HG02970 (cell line): ENCODE measurements around the gene CLEC4C.
"Not testable (repeated sequence)": the region's sequence is repeated elsewhere in the genome, so short reads cannot be mapped to it uniquely, and the experiment has no call there.

Experiments used
- ATAC-seq: cut with Tn5 transposase; IDR thresholded peaks from one replicate; pipeline ENCODE4 v1.9.1; 2021; ENCODE audit warnings: mild to moderate bottlenecking, moderate library complexity, moderate number of reproducible peaks; ENCODE audit not compliant: unreplicated experiment, low FRiP score

CLEC4C gene

GRCh38 chr12:7747246-7747645 is at the start of gene CLEC4C:
Gene CLEC4C (minus strand): TSS chr12:7747375. CDS start chr12:7747348, 27 bp downstream.
- no peak for ATAC-seq

- ATAC-seq = no peak
These were observed 46.0 kb upstream of the CLEC4C start for GRCh38 chr12:7793211-7793610.

- ATAC-seq = not testable (repeated sequence)
These were observed 41.8 kb upstream of the CLEC4C start, which contains the start of gene NANOG for GRCh38 chr12:7788884-7789528. Gene NANOG (plus strand): TSS chr12:7789402. CDS start chr12:7789615, 213 bp downstream.

- no peak for ATAC-seq
These were observed 41.1 kb upstream of the CLEC4C start for GRCh38 chr12:7788294-7788660.

- no peak for ATAC-seq
These were observed 40.6 kb upstream of the CLEC4C start for GRCh38 chr12:7787574-7788293.

- ATAC-seq = no peak
These were observed 37.5 kb upstream of the CLEC4C start for GRCh38 chr12:7784701-7785100.

GRCh38 chr12:7783433-7783832 is 36.3 kb upstream of the CLEC4C start:
- not testable (repeated sequence) for ATAC-seq

GRCh38 chr12:7782055-7782454 is 34.9 kb upstream of the CLEC4C start:
- no peak for ATAC-seq

- no peak for ATAC-seq
These were observed 34.1 kb upstream of the CLEC4C start for GRCh38 chr12:7781274-7781673.

GRCh38 chr12:7769999-7770398 is 22.8 kb upstream of the CLEC4C start:
- no peak for ATAC-seq

- no peak for ATAC-seq
These were observed 11.6 kb upstream of the CLEC4C start for GRCh38 chr12:7758766-7759140.

GRCh38 chr12:7756993-7757392 is 9.8 kb upstream of the CLEC4C start:
- no peak for ATAC-seq

GRCh38 chr12:7755668-7756067 is 8.5 kb upstream of the CLEC4C start:
- ATAC-seq = not testable (repeated sequence)

GRCh38 chr12:7751941-7752922 is 5.1 kb upstream of the CLEC4C start:
- ATAC-seq = not testable (repeated sequence)

GRCh38 chr12:7751394-7751793 is 4.2 kb upstream of the CLEC4C start:
- no peak for ATAC-seq

GRCh38 chr12:7750350-7750749 is 3.2 kb upstream of the CLEC4C start:
- ATAC-seq = no peak

GRCh38 chr12:7749442-7749841 is 2.3 kb upstream of the CLEC4C start:
- no peak for ATAC-seq

GRCh38 chr12:7748852-7749251 is 1.7 kb upstream of the CLEC4C start:
- no peak for ATAC-seq

- no peak for ATAC-seq
These were observed 14.2 kb downstream of the CLEC4C start for GRCh38 chr12:7732993-7733392.

- ATAC-seq = no peak
These were observed 15.7 kb downstream of the CLEC4C start for GRCh38 chr12:7731486-7731885.

GRCh38 chr12:7730984-7731383 is 16.2 kb downstream of the CLEC4C start:
- not testable (repeated sequence) for ATAC-seq
